ENCODE measurements around the gene RPS10. TPM values are rescaled to one million over a fixed set of nuclear protein-coding genes. Genes with fewer than 3 reads are reported as not detected.

RPS10 gene
- total RNA-seq, 4 donors from 2014 or later = 1,548 to 3,114 (median 2,536) TPM

- Histone ChIP-seq H3K4me3 (replicated peaks in 1 of 3) (no peak overlapping the region), H3K9me3 (no peaks in the 10 kb centered on the region), H3K36me3 (no peaks in the 10 kb centered on the region), H3K27me3 (no peaks in the 10 kb centered on the region), H3K27ac (no peak overlapping the region), H3K4me1 (no peaks in the 10 kb centered on the region)
- WGBS, 2 donors = 61 to 89% methylated on average over 1 of the region's 1 CpG
- intact Hi-C loops (cut with DNase I) = no loop called here
- DNase-seq = no peak
- TF ChIP-seq CTCF (IDR thresholded peaks at IDR 0.05) (no peak), POLR2A (IDR thresholded peaks at IDR 0.05) (no peak)
These were observed 11.7 kb upstream of the RPS10 start for GRCh38 chr6:34437644-34437970.

GRCh38 chr6:34436803-34437643, 11.2 kb upstream of the RPS10 start:
- WGBS, 2 donors = 89 to 94% methylated on average over 14 to 25 of the region's 38 CpGs
- H3K36me3 ChIP-seq = no peaks in the 10 kb centered on the region
- H3K27me3 ChIP-seq = no peaks in the 10 kb centered on the region
- H3K9me3 ChIP-seq = no peaks in the 10 kb centered on the region
- intact Hi-C loops (cut with DNase I) = no loop called here
- no peak for DNase-seq
- no peak overlapping the region for H3K4me3 ChIP-seq (replicated peaks in 1 of 3)
- TF ChIP-seq POLR2A (IDR thresholded peaks at IDR 0.05) (no peak), CTCF (IDR thresholded peaks at IDR 0.05) (no peak)
- H3K27ac ChIP-seq = no peak overlapping the region
- H3K4me1 ChIP-seq = no peaks in the 10 kb centered on the region

- Histone ChIP-seq H3K9me3 (no peaks in the 10 kb centered on the region), H3K27ac (no peak overlapping the region), H3K27me3 (no peaks in the 10 kb centered on the region), H3K36me3 (no peaks in the 10 kb centered on the region), H3K4me1 (no peaks in the 10 kb centered on the region), H3K4me3 (replicated peaks in 1 of 3) (no peak overlapping the region)
- whole genome bisulfite sequencing, 2 donors = 78 to 88% methylated on average over 5 of the region's 5 CpGs
- intact Hi-C loops (cut with DNase I) = no loop called here
- TF ChIP-seq POLR2A (IDR thresholded peaks at IDR 0.05) (no peak), CTCF (IDR thresholded peaks at IDR 0.05) (no peak)
- no peak for DNase-seq
These were observed 10.0 kb upstream of the RPS10 start for GRCh38 chr6:34435916-34436315.

- no peaks in the 10 kb centered on the region for H3K27me3 ChIP-seq
- DNase-seq = peak in 1 of 2 donors; percentile 1
- peak overlapping the region; percentile 84 to 95 (median 85) for H3K27ac ChIP-seq
- 3 to 10% methylated on average over 6 to 10 of the region's 10 CpGs for WGBS, 2 donors
- peak overlapping the region; percentile 82 to 86 (median 83) for H3K4me3 ChIP-seq (replicated peaks in 1 of 3)
- H3K9me3 ChIP-seq = no peaks in the 10 kb centered on the region
- H3K36me3 ChIP-seq = peaks cover 44 to 47% of the 10 kb centered on the region in 2 donors
- intact Hi-C loops (cut with DNase I) = no loop called here
- peaks cover 5 to 11% of the 10 kb centered on the region in 2 donors for H3K4me1 ChIP-seq
- TF ChIP-seq POLR2A (IDR thresholded peaks at IDR 0.05) (no peak), CTCF (IDR thresholded peaks at IDR 0.05) (no peak)
These were observed 754 bp downstream of the RPS10 start for GRCh38 chr6:34425132-34425497.
